NCI-H1417 treated with DMSO at 0.1 percent for 48 hours (cell line): ENCODE results near the gene XRCC4.
A peak's percentile ranks its signal among the peaks of the same experiment; 100 is the strongest.

ENCODE experiments used
- DNase-seq: peaks from one replicate; lab custom pipeline; 2025; lab: John Stamatoyannopoulos, UW

Gene XRCC4

DNA sequence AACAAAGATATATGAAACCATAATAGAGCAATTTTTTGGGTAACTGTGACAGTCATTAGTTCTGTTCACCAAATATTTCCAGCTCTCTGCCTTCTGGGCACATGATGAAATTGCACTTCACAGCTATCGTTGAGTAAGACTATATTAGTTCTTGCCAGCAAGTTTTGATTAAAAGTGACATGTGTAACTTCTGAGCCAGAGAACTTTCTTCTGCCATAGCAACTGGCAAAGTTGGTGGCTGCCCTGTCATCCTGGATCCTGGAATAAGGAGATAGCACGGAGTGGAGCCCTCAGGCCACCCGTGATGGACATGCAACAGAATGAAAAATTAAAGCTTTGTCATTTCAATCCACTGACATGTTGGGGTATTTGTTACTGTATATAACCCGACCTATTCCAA lies 199.8 kb downstream of the XRCC4 start:
- DNase-seq = no peak

DNA sequence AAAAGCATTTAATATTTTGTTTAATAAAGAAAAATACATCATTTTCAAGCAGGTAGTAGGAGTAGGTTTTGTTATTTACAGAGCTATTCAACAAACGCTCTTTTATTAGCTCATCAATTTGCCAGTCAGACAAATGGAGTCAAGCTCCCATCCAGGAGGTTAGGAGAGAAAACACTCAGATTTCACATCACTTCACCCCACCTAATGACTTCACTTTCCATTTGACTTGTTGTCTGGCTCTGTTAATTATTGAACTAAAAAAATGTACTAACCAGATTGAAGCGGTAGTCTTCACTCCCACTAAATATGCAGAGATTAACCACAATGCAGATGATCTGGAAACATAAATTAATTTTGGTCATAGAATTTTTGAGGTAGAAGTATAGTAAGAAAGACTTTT lies 200.6 kb downstream of the XRCC4 start:
- no peak for DNase-seq

DNA sequence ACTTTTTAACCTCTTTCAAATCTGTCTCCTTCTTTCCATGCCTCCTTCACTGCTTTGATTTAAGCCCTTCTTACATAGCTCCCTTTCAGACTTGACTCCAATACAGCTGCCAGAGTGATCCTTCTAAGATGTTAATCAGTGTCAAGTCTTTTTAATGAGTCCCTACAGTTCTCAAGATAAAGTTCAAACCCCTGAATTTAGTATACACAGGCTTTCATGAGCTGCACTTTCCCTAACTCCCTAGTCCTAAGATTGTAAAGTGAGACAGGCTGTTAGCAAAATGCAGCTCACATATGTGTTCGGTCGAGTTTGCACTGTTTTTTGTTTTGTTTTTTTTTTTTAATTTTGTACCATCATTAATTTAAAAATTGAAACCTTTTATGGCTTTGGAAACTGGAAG lies 203.8 kb downstream of the XRCC4 start:
- no peak for DNase-seq

DNA sequence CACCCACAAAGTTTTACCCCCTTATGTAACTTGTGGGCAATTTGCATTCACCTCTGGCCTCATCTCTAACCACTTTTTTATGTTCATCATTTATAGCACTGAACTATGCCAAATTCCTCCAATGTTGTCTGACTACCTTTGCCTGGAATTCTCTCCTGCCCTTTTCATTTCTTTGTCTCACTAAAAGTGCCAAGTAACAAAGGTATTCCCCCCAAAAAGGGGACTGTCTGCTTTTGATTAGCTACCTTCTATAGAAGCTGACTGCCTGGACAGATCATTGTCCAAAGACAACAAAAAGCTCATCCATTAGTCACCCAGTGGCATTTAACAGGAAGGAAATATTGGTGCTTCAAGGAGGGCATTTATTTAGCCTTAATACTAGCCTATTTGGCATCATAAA lies 204.3 kb downstream of the XRCC4 start:
- no peak for DNase-seq

DNA sequence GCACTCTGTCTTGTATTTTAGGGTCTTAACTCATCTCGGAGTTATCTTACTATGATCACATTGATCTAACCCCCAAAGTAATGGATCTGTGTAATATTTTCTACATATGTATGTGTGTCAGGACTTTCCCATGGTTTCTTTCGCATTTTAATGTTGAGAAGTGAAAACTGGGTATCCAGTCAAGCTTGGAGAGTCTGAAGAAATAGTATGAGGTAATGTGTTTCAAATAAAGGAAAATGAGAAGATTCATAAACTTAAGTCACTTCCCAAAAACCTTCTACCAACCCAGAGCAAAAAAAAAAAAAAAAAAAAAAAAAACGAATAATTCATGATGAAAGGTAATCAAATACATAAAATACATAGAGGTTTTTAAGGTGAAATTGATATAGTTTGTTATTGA lies 206.4 kb downstream of the XRCC4 start:
- no peak for DNase-seq

DNA sequence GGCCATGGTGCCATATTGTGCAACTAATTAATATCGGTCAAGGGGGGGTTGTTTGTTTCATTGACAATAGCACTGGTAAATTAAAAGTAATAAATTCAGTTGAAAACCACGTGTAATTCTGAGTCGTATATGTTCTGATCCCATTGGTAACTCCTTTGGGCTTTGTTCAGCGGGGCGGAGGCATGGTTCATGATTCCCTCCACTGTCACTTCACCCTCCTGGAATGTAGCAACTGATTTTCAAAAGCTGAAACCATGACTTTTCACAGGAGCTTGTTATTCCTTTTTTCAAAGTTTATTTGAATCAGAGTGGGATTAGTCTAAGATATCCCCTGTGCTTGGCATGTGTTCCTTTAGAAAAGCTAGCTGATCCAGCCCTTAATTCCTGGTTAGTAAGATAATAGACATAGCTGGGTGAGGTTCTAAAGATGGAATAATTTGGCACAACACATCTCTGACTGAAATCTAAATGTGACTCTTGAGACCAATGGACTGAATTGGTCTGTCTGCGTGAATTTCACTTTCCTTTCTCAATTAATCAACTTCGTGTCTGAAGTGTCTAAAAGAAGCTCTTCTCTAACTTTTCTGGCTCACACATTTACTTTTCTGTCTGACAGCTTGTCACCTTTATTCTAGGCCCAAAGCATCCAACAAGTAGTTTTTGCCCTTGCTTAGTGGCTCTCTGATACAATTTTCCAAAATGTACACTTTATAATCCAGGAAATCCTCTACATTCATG lies 208.5 kb downstream of the XRCC4 start:
- DNase-seq = no peak

DNA sequence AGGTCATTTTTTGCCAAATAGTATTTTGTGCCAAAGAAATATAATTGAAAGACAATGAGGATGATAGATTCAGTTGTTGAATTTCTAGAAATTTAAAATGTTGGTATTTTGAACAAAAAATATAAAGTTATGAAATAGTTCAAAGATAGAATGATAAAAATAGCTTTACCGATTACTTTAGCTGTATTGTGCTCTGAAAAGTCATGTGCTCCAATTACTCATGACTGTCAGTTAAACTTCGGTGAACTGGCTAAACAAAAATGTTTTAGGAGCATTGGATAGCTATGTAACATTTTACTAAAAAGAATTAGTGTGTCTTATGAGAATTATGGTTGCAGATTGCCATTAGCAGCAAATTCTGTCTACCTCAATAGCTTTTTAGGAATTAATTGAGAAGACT lies 216.9 kb downstream of the XRCC4 start:
- DNase-seq = no peak

DNA sequence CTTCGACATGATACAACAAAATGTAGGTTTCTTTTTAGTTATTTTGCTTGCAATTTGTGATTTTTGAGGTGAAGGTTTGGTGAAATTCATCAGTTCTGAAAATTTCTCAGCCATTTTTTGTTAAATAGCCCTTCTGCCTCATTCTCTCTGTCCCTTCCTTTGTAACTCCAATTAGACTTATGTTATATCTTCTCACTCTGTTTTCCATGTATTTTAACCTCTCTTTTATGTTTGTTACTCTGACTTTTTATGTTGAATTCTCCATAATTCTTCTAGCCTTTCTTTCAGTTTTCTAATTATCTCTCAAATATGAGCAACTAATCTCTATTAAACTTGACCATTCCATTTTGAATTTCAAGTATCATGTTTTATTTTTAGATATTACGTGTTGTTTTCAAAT lies 222.0 kb downstream of the XRCC4 start:
- DNase-seq = no peak

DNA sequence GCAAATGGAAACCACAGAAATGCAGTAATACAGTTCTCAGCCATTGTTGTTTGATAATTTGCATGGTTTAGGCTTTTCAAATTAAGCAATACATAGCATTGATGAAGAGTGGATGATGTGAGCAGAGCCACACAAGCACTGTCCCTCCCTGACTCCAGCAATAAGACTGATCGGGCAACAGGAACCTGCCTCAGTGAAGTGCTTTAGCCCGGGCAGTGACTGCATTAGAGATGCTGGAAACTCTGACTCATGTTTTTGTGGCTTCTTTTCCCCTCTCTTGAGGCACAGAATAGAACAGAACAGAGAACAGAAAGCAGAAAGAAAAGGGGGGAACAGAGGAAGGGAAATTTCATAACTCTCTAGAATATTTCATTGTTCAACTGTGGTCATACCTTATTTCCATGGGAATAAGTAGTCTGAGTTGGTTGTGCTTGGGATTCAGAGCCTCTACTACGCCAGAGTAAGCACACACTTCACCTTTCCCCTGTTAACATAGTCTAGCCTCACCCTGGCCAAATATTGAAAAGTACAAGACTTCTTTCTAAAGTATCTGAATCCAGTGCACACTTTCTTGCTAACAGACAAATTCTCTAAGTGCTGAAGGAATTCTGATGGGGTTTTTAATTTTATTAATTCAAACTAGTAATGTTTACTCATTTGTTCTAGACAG lies 229.4 kb downstream of the XRCC4 start:
- no peak for DNase-seq

DNA sequence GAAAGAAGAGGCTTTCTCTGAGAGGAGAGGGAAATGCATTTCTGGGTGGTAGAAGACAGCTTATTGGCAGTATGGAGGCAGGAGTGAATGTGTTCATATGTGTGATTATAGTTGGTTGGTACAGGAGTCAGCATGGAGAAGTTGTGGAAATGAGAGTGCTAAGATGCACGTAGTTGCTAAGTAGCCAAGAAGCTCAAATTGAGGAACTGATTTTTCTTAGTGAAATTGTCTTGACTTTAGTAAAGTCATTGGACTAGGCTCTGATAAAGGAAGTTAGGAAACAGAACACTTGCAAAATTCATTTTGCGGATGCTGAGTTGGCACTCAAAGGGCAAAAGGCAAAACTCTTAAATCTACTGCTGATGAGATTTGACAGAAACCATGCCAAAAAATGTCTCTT lies 235.3 kb downstream of the XRCC4 start:
- DNase-seq = no peak

DNA sequence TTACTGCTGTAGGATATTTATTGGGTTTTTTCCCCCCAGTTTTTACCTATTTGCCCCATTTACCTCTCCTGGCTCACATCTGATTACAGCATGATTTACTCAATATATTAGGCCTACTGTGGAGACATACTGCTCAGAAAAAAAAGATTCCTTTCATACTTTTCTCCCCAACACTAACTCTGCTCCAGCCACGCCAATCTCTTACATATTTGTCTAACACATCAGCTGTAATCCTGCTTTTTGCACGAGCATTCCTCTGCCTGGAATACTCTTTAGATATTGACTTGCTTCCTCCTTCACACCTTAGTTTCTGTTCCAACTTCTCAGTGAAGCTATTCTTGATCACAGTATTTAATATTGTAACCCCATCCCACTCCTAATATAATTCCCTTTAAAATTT lies 236.1 kb downstream of the XRCC4 start:
- no peak for DNase-seq

DNA sequence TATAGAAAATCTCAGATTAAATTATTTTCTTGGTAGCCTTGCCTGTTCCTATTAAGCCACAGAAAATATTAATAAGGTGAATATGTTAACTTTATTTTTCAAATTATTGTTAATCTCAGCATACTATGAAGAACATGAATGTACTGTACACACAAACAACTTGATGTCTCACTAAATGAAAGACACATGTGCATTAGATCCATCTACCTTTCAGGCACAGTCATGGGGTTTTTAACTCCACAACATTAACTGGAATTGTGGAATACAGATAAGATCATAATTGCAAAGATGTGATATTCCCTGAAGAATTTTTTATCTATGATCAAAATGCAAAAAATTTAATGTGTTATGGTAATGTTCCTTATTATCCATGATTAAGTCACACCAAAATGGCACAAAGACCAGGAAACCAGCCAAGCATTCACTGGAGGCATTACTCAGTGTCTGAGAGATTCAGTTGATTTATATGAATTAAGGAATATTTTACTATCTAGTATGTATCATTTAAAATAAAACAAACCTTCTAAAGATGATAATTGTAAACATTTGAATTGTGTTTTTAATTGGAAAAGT lies 244.2 kb downstream of the XRCC4 start:
- DNase-seq = no peak

DNA sequence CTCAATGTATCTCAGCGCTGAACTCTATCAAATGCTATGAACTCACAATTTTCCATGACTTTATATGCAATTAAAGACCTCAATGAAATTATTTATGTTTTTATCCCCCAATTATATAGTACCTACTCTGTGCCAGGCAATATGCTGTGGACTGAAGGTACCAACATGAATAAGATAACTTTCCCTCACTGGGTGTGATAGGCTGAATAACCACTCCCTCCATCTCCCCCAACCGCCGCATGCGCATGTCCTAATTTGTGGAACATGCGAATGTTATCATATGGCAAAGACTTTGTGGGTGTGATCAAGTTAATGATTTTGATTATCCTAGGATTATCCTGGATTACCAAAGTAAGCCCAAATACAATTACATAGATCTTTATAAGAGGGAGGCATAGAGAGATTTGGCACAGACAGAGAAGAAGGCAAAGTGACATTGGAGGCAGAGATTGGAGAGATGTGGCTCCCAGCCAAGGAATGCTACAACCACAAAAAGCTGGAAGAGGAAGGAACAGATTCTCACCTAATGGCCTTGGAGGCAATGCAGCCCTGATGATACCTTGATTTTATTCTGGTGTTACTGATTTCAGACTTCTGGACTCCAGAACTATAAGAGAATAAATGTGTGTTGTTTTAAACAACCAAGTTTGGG lies 245.1 kb downstream of the XRCC4 start:
- no peak for DNase-seq

DNA sequence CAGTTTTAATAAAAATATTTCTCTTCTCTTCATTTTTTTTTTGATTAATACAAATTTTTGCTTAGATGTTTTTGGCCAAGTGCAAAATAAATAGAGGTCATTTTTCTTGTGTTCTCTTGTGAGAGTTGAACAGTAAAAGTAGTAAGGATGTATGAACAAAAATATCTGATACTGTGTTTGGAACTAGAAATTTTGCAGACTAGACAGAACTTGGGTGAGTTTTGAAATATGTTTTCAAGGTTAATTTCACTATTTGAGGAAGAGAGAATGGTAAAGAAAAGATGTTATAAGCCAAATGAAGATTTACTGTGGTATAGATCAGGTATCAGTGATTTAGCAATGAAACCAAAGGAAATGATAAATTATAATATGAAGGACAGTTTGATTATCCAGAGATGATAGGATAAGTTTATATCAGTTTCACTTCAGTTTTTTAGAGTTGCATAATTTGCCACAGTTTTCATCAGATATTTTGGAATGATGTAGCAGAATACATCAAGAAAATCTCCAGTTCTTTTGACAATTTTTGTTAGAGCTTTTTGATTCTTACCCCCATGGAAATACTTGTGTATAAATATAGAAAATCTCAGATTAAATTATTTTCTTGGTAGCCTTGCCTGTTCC lies 246.3 kb downstream of the XRCC4 start:
- DNase-seq = no peak

DNA sequence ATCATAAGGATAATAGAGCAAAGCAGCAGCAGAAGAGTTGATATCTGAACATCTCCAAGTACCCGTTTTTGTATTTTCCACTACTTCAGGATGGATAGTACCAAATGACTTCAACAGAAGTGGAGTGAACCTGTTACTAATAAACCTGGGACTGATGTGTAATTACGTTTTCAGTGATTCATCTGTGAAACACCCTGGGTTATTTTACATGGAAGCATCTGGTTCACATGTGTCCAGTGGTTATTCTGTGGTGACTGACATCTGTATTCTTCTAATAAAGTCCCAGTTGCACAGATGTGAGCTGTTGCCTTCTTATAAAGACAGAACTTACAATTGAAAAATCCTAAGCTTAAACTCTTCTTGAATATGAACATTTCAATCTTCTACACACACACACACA lies 254.5 kb downstream of the XRCC4 start:
- DNase-seq = no peak

DNA sequence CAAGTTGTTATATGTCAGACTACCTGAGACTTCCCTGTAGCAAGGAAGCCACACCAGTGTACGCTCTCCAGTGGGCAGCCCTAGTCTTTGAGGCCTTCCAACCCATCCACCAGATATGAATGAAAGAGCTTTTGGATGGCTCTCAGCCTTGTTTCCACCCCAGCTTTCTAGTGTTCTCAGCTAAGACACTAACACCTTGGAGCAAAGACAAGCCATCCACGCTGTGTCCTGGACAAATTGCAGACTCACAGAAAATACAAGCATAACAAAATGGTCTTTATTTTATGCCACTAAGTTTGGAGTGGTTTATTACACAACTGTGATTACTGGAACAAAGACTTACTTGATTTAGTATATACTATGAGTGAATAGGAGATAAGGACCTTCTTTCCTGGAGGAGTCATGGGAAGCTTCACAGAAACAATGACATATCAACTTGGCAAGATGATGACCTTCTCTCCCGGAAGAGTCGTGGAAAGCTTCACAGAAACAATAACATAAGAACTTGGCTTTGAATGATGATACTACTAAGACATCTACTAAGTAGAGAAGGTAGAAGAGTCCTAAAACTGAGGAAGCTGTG lies 260.2 kb downstream of the XRCC4 start:
- DNase-seq = no peak

DNA sequence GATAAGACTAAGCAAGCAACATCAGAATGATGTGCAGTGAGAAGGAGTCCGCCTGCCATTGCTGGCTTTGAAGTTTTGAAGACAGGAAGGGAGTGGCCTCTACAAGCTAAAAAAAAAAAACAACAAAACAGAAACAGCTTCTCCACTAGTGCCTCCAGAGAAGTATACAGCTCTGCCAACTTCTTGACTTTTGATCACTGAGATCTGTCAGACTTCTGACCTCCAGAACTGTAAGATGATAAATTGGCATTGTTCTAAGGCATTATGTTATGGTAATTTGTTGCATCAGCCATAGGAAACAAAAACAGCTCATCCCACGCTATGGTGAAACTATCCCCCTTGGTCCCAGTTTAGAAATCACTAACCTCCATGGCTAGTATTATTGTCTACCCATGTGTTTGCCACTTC lies 263.2 kb downstream of the XRCC4 start:
- DNase-seq = no peak

DNA sequence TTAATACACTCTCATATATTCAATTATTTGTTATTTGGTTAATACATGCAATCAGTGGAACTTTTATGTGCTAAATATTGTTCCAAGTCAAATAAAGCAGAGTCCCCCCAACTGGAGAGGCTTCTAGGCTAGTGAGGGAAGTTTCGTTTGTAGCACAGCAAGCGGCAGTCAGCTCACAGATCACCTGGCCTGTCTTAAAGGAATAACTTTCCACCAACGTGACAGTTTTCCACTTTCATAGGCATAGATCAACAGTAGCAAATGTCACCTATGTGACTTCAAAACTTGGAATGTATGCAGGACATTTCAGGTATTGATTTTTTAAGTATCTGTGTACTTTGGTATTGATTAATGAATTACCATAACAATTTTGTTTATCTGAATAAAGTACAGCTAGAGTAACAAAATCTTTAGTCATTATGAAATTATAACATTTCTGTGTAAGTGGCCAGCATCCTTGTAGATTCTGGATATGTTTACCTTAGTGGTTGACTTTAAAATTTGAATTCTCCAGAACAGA lies 264.5 kb downstream of the XRCC4 start:
- DNase-seq = no peak

DNA sequence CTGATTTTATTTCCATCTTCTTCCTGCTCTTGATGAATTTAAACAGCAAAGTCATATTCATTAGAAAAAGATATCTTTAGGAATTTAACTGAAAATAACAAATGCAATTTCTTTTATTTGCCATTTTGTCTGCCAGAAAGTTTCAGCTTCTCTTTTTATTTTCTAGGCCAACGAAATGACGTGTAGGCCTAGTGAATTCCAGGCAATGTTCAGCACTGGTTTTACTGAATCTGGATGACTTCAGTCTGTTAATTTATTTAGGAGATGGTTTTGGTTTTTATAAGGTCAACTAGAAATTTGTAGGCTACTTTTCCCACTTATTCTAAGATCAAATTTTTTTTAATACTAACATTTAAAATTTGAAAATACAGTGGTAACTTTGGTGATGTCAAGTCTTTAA lies 265.1 kb downstream of the XRCC4 start:
- no peak for DNase-seq

DNA sequence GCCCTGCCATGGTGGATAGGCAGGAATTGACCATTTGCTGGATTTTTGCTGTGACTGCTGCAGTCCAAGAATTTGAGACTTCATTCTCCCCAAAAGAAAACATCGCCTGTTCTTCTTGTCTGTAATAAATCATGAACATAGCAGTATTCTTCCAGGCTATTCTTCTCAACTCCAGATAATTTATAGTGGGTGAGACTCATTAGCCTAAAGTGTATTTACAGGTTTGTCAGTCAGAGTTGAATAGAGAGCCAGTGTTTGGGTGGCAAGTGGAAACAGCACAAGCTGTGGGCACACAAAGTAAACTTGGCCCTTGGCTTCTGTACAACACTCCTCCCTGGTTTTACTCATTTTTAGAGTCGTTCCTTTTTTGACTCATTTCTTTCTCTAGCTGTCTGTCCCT lies 266.0 kb downstream of the XRCC4 start:
- DNase-seq = peak; percentile 34

DNA sequence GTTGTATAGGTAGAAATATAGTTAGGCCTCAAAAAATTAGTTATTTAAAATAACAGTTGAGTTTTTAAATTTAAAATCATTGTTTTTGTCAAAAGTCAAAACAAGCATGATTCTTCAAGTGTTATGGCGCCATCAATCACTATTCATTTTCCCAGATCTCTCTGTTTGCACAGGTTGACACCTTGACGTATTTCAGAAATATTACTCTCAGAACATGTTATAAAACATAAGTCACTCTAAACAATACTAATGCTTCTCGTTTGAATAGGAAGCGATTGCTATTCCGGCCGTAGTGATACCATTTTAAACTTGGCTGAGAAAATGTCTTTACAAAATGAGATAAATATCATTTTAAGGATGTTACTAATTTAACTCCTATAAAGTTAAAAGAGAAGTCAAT lies 268.1 kb downstream of the XRCC4 start:
- DNase-seq = no peak

DNA sequence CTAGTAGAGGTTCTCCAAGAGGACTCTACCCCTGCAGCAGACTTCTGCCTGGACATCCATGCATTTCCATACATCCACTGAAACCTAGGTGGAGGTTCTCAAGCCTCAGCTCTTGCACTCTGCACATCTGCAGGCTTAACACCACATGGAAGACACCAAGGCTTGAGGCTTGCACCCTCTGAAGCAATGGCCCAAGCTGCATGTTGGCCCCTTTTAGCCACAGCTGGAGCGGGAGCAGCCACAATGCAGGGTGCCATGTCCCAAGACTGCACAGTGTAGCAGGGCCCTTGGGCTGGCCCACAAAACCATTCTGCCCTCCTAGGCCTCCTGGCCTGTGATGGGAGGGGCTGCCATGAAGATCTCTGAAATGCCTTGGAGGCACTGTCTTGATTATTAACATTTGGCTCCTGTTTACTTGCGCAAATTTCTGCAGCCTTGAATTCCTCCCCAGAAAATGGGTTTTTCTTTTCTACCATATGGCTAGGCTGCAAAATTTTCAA lies 271.0 kb downstream of the XRCC4 start:
- DNase-seq = no peak
